ENCODE measurements around the gene BLM. TPM values are rescaled to one million over a fixed set of nuclear protein-coding genes. Genes with fewer than 3 reads are reported as not detected.
"Not testable (repeated sequence)": the region's sequence is repeated elsewhere in the genome, so short reads cannot be mapped to it uniquely, and the experiment has no call there.

The BLM gene
- total RNA-seq, 2 donors from 2014 or later = 90.9 to 101 TPM

DNA sequence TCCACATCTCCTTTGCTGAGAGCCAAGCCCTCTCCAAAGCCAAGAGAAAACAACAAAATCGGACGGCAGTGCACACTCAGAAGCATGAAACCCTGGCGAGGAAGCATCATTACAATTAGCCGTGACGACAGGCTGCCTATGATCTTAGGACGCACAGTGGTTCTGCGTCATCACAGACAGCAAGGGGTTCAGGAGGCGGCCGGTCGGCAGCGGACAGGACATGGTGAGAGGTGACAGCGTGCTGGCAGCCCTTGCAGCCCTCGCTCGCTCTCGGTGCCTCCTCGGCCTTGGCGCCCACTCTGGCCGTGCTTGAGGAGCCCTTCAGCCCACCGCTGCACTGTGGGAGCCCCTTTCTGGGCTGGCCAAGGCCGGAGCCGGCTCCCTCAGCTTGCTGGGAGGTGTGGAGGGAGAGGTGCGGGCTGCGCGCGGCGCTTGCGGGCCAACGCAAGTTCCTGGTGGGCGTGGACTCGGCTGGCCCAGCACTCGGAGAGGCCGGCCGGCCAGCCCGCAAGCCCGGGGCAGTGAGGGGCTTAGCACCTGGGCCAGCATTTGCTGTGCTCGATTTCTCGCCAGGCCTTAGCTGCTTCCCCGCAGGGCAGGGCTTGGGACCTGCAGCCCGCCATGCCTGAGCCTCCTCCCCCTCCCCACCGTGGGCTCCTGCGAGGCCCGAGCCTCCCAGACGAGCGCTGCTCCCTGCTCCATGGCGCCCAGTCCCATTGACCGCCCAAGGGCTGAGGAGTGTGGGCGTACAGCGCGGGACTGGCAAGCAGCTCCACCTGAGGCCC is 108.2 kb downstream of the BLM start:
- H3K4me3 Mint-ChIP-seq; ATAC-seq (replicated peaks in 1 of 2); H3K9me3 Mint-ChIP-seq; H3K27me3 Mint-ChIP-seq (ENCODE audit: low read depth); DNase-seq; H3K27ac Mint-ChIP-seq: not testable (repeated sequence)
- Mint-ChIP-seq H3K4me1 (ENCODE audit: low read depth) (peaks cover 60% of the 10 kb centered on the region), H3K36me3 (ENCODE audit: insufficient read depth in 2 of 2) (peaks cover 12 to 19% of the 10 kb centered on the region in 2 donors)

DNA sequence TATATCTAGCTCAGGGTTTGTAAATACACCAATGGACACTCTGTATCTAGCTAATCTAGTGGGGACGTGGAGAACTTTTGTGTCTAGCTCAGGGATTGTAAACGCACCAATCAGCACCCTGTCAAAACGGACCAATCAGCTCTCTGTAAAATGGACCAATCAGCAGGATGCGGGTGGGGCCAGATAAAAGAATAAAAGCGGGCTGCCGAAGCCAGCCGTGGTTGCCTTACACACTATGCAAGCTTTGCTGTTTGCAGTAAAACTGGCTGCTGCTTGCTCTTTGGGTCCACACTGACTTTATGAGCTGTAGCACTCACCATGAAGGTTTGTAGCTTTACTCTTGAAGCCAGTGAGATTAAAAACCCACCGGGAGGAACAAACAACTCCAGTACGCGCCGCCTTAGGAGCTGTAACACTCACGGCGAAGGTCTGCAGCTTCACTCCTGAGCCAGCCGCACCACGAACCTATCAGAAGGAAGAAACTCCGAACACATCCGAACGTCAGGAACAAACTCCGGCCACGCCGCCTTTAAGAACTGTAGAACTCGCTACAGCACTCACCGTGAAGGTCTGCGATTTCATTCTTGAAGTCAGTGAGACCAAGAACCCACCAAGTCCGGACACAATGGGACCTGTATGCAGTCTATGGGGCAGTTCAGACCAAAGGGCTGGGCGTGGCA is 109.2 kb downstream of the BLM start:
- DNase-seq; H3K27me3 Mint-ChIP-seq (ENCODE audit: low read depth); ATAC-seq (replicated peaks in 1 of 2); H3K9me3 Mint-ChIP-seq: not testable (repeated sequence)
- H3K4me1 Mint-ChIP-seq (ENCODE audit: low read depth) = peaks cover 60% of the 10 kb centered on the region
- H3K36me3 Mint-ChIP-seq (ENCODE audit: insufficient read depth in 2 of 2) = peaks cover 14 to 22% of the 10 kb centered on the region in 2 donors
- peak overlapping the region; percentile 79 to 85 for H3K4me3 Mint-ChIP-seq
- H3K27ac Mint-ChIP-seq = peak overlapping the region; percentile 92

DNA sequence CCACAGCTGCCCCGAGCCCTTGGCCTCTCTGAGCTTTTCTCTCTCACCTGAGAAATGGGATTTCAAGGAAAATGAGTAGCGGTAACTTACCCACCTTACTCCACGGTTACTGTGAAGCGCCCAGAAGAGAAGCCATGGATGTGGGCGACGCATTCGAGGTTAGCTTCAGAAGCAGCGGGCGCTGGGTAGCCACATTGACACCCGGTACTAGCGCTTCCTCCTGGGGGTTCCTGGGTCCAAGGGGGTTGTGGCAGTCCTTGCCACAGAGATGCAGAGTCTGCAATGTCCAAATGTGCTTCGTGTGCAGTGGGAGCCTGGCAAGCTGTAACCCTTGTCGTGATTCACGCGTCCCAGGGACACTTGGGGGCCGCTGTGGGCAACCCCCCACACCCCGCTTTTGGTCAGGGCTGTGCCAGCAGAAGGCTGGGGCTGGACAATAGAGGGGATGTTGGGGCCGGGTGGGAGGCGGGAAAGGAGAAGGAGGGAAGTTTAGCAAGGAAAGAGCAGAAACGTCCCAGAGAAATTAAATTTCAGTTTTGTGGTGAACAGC is 109.8 kb downstream of the BLM start:
- H3K4me1 Mint-ChIP-seq (ENCODE audit: low read depth) = peaks cover 54% of the 10 kb centered on the region
- peak overlapping the region; percentile 79 to 85 for H3K4me3 Mint-ChIP-seq
- no peak for DNase-seq
- no peak for ATAC-seq (replicated peaks in 1 of 2)
- peak overlapping the region; percentile 33 for H3K27ac Mint-ChIP-seq
- no peaks in the 10 kb centered on the region for H3K27me3 Mint-ChIP-seq (ENCODE audit: low read depth)
- peaks cover 14 to 22% of the 10 kb centered on the region in 2 donors for H3K36me3 Mint-ChIP-seq (ENCODE audit: insufficient read depth in 2 of 2)
- H3K9me3 Mint-ChIP-seq = peaks cover 0 to 1% of the 10 kb centered on the region in 2 donors

DNA sequence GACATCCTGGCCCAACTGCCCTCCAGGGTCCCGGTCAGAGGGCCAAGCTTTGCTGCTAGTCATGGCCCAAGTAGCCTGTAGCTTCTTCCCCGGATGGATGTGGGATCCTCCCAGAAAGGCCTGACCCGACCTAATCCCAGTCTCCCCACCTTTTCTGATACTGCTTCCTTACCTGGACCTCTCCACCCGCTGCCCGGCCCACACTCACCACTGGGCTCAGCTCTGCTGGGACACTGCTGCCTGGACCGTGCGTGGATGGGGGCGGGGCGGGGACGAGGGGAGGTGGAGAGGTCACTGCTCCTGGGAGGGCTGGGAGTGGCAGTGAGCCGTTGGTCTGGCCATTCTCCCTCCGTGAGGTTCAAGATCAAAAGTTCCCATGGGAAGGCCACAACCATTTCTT is 111.0 kb downstream of the BLM start:
- no peak for DNase-seq
- Mint-ChIP-seq H3K9me3 (peaks cover 0 to 1% of the 10 kb centered on the region in 2 donors), H3K4me3 (peak overlapping the region; percentile 79 to 85), H3K27ac (peak overlapping the region; percentile 95), H3K36me3 (ENCODE audit: insufficient read depth in 2 of 2) (peaks cover 15 to 25% of the 10 kb centered on the region in 2 donors), H3K27me3 (ENCODE audit: low read depth) (no peaks in the 10 kb centered on the region), H3K4me1 (ENCODE audit: low read depth) (peaks cover 64% of the 10 kb centered on the region)
- no peak for ATAC-seq (replicated peaks in 1 of 2)

DNA sequence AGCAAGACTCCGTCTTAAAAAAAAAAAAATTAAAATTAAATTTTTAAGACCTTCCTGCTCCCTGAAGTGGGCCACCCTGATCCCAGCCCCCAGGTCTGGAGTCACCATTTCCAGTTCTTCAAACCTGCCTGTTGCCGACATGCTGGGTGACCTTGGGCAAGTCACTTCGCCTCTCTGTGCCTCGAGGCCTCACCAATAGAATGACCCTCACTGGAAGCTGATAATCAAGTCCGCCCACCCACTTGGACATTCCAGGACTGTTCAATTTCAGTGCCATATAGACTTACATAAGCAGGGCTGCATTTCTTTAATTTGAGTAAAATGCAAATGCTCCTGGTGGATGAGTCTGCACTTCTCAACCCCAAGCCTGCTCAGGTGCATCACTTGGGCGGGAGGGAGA is 112.0 kb downstream of the BLM start:
- DNase-seq (no peak), ATAC-seq (replicated peaks in 1 of 2) (no peak)
- no peaks in the 10 kb centered on the region for H3K27me3 Mint-ChIP-seq (ENCODE audit: low read depth)
- H3K4me3 Mint-ChIP-seq = peak overlapping the region; percentile 82 to 89
- peak overlapping the region; percentile 100 for H3K27ac Mint-ChIP-seq
- H3K9me3 Mint-ChIP-seq = peaks cover 0 to 1% of the 10 kb centered on the region in 2 donors
- H3K4me1 Mint-ChIP-seq (ENCODE audit: low read depth) = peaks cover 71% of the 10 kb centered on the region
- peaks cover 18 to 25% of the 10 kb centered on the region in 2 donors for H3K36me3 Mint-ChIP-seq (ENCODE audit: insufficient read depth in 2 of 2)

DNA sequence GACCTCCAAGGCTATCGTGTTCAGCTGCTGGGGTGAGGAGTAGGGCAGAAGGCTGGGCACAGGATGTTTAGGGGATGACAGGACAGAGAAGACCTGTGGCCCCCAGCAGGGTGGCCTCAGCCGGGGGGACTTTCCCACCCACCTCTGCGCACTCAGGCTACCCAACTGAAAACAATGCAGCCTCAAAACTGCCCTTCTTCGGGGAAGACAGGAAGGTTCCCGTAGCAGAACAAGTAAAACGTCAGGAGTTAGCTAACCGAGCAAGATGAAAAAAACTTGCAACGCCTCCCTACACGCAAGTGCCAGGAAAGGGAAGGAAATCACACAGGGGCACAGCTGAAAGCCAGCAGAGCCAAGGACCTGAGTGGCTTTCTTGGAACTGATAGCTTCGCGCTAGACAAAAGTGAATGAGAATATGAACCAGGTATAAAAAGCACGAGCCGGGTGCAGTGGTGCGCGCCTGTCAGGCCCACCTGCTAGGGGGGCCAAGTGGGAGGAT is 112.8 kb downstream of the BLM start:
- peaks cover 71% of the 10 kb centered on the region for H3K4me1 Mint-ChIP-seq (ENCODE audit: low read depth)
- ATAC-seq (replicated peaks in 1 of 2) (peak; percentile 88 to 90), DNase-seq (peak; percentile 87 to 89)
- peak overlapping the region; percentile 100 for H3K27ac Mint-ChIP-seq
- H3K27me3 Mint-ChIP-seq (ENCODE audit: low read depth) = no peaks in the 10 kb centered on the region
- H3K36me3 Mint-ChIP-seq (ENCODE audit: insufficient read depth in 2 of 2) = peaks cover 20 to 25% of the 10 kb centered on the region in 2 donors
- peak overlapping the region; percentile 82 to 89 for H3K4me3 Mint-ChIP-seq
- H3K9me3 Mint-ChIP-seq = peaks cover 0 to 1% of the 10 kb centered on the region in 2 donors

DNA sequence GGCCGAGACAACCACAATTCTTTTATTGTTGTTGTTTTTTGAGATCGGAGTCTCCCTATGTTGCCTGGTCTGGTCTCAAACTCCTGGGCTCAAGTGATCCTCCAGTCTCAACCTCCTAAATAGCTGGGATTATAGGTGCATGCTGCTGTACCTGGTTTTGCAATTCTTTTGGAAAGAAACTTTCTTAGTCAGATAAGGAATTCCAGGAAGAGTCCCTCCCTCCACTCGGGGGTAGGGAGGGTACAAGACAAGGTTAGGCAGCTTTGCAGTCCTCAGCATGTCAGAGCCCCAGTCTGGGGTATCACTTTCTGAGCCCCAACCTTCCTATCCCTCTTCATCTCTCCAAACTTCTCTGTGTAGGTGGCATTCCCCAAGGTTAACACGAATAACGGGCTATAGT is 117.5 kb downstream of the BLM start:
- peaks cover 92% of the 10 kb centered on the region for H3K4me1 Mint-ChIP-seq (ENCODE audit: low read depth)
- DNase-seq = no peak
- peaks cover 0 to 1% of the 10 kb centered on the region in 2 donors for H3K9me3 Mint-ChIP-seq
- H3K27me3 Mint-ChIP-seq (ENCODE audit: low read depth) = no peaks in the 10 kb centered on the region
- H3K36me3 Mint-ChIP-seq (ENCODE audit: insufficient read depth in 2 of 2) = peaks cover 17 to 19% of the 10 kb centered on the region in 2 donors
- no peak for ATAC-seq (replicated peaks in 1 of 2)
- peak overlapping the region; percentile 26 for H3K27ac Mint-ChIP-seq
- no peak overlapping the region for H3K4me3 Mint-ChIP-seq

DNA sequence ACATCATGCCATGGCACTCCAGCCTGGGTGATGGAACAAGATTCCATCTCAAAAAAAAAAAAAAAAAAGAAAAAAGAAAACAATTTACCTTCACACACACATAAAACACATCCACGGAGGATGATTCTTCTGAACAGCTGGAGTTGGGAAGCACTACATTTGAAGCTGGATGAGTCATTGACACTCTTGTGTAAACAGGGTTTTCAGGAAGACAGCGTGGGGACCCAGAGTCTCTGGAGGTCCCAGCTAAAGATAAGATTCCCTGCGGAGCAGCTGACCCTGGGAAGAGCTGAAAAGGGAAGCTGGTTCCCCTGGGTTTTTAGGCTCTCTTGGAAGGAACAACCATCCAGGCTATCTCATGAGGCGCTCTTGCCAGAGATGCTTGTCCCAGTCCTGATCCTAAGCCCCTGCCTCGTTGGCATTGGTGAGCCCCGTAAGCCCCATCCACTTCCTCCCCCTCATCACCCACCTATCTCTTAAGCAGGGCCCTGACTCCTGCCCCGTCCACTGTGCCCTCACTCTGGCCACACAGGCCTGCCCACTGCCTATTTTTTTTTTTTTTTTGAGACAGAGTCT is 119.2 kb downstream of the BLM start:
- Mint-ChIP-seq H3K36me3 (ENCODE audit: insufficient read depth in 2 of 2) (peaks cover 13 to 20% of the 10 kb centered on the region in 2 donors), H3K4me3 (peak overlapping the region; percentile 80 to 81), H3K4me1 (ENCODE audit: low read depth) (peaks cover 92% of the 10 kb centered on the region), H3K9me3 (no peaks in the 10 kb centered on the region), H3K27ac (peak overlapping the region; percentile 92), H3K27me3 (ENCODE audit: low read depth) (no peaks in the 10 kb centered on the region)
- no peak for ATAC-seq (replicated peaks in 1 of 2)
- DNase-seq = no peak

DNA sequence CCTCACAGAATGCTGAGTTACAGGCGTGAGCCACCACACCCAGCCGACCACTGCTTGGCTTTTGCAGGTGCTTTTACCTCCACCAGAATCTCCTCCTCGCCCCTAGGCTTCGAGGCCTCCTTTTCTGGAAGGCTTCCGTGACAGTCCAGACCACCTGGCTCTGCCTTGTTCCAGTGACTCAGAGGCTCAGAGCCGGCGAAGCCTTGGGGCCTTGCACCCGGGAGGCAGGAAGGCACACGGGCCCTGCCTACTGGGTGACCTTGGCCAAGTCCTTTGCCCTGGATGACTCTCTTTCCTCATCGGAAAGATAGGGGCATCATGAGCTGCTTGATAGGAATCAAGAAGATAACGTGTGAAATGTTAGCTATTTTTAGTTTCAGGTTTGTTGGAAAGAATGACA is 119.9 kb downstream of the BLM start:
- H3K27me3 Mint-ChIP-seq (ENCODE audit: low read depth) = no peaks in the 10 kb centered on the region
- ATAC-seq (replicated peaks in 1 of 2) = peak; percentile 36 to 37
- peaks cover 15 to 23% of the 10 kb centered on the region in 2 donors for H3K36me3 Mint-ChIP-seq (ENCODE audit: insufficient read depth in 2 of 2)
- no peaks in the 10 kb centered on the region for H3K9me3 Mint-ChIP-seq
- H3K4me3 Mint-ChIP-seq = peak overlapping the region; percentile 80 to 81
- peak; percentile 61 to 70 for DNase-seq
- H3K27ac Mint-ChIP-seq = peak overlapping the region; percentile 92
- H3K4me1 Mint-ChIP-seq (ENCODE audit: low read depth) = peaks cover 98% of the 10 kb centered on the region

DNA sequence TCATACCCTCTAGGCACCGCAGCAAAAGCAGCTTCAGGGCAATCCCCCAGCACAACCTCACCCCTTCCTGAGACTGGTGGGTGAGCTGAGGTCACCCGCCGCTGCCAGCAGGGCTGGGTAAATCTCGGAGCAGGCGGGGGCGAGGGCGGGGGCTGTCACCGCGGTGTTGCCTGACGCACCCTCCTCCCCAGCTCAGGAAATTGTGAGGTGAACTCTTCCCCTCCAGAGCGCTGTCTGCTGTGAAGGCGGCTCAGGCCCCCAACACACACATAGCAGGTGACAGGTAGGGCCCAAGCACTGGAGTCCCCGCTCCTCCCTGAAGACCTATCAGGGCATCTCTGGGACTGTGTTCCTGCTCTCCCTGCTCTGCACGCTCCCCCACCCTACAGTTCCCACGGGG is 121.0 kb downstream of the BLM start:
- Mint-ChIP-seq H3K4me3 (peak overlapping the region; percentile 80 to 81), H3K9me3 (no peaks in the 10 kb centered on the region), H3K4me1 (ENCODE audit: low read depth) (peaks cover 94% of the 10 kb centered on the region), H3K27ac (peak overlapping the region; percentile 92), H3K36me3 (ENCODE audit: insufficient read depth in 2 of 2) (peaks cover 14 to 27% of the 10 kb centered on the region in 2 donors), H3K27me3 (ENCODE audit: low read depth) (no peaks in the 10 kb centered on the region)
- peak; percentile 95 to 97 for DNase-seq
- ATAC-seq (replicated peaks in 1 of 2) = peak; percentile 88

DNA sequence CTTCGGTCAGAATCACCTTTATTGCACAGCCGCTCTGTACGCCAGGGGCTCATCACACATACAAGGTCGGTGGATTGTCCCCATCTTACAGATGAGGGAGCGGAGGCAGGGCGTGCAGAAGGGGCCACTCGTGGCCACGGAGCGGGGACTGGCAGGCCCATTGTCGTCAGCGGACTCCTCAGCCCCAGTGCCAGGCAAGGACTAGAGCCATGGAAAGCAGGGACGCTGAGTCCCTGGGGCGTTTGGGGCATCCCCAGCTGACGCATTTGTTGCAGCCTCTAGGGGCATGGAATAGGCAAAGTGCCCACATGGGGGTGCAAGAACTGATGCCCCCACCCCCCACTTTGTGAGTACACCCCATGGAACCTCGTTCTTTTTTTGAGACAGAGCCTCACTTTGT is 121.4 kb downstream of the BLM start:
- Mint-ChIP-seq H3K9me3 (no peaks in the 10 kb centered on the region), H3K27me3 (ENCODE audit: low read depth) (no peaks in the 10 kb centered on the region), H3K36me3 (ENCODE audit: insufficient read depth in 2 of 2) (peaks cover 14 to 30% of the 10 kb centered on the region in 2 donors), H3K27ac (peak overlapping the region; percentile 92), H3K4me3 (peak overlapping the region; percentile 80 to 81), H3K4me1 (ENCODE audit: low read depth) (peaks cover 95% of the 10 kb centered on the region)
- peak; percentile 20 to 28 for ATAC-seq (replicated peaks in 1 of 2)
- DNase-seq = peak; percentile 49 to 51

DNA sequence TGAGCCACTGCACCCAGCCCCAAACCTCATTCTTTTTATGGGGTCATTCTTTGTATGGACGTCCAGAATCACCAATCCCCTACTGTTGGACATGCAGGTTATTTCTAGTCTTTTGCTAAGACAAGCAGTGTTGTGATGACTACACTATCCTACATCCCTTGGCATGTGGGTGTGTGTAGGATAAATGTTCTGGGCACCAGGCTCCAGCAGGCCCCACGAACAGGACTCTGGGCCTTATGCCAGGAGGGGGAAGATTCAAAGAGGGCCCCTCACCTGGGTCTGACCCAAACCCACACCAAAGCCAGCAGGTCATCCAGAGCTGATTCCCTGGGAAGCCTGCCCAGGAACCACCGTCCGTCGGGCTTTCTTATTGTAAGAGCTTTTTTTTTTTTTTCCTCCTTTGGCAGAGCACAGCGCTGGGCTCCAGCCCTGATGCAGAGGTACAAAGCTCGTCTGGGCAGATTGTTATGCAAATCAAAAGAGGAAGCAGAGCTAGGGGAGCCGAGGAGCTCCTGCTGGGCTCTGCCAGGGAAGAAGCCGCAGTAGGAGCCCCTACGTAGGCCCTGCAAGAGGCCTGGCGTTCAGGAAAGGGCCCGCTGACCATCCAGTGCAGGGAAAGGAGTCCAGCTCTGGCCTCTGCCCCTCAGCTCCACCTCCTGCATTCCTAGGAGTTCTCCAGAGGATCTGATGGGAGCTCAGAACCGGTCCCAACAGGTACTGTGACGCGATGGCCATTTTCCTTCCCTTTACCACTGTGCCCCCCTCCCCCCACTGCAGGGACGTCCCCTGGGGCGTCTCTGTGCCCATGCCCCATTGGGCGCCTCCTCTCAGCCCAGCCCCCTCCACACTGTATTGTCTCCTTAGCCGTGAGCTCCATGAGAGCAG is 122.3 kb downstream of the BLM start:
- H3K4me1 Mint-ChIP-seq (ENCODE audit: low read depth) = peaks cover 96% of the 10 kb centered on the region
- H3K27ac Mint-ChIP-seq = peak overlapping the region; percentile 78
- DNase-seq (no peak), ATAC-seq (replicated peaks in 1 of 2) (no peak)
- peaks cover 11 to 30% of the 10 kb centered on the region in 2 donors for H3K36me3 Mint-ChIP-seq (ENCODE audit: insufficient read depth in 2 of 2)
- H3K4me3 Mint-ChIP-seq = peak overlapping the region; percentile 80 to 81
- H3K27me3 Mint-ChIP-seq (ENCODE audit: low read depth) = no peaks in the 10 kb centered on the region
- no peaks in the 10 kb centered on the region for H3K9me3 Mint-ChIP-seq

All from activated T-cell treated with anti-CD3 and anti-CD28 coated beads, Interleukin-2, amount 50 U/mL, for 72 hours (primary cell).